HepG2 (cell line): ENCODE measurements around the gene UXS1. TPM values are rescaled to one million over a fixed set of nuclear protein-coding genes. Genes with fewer than 3 reads are reported as not detected.
A peak's percentile ranks its signal among the peaks of the same experiment; 100 is the strongest.

ENCODE experiments used
- ELF4 ChIP-seq: sonication (generic); formaldehyde crosslinking; IDR thresholded peaks from 2 replicates; pipeline ENCODE4 v1.5.0; 2020; ENCODE audit warnings: missing genetic modification reagents, mild to moderate bottlenecking, moderate library complexity, borderline replicate concordance
- HOXD1 ChIP-seq: sonication (generic); formaldehyde crosslinking; IDR thresholded peaks from 2 replicates; pipeline ENCODE4 v1.5.0; 2020; ENCODE audit warnings: missing genetic modification reagents
- NKX3-1 ChIP-seq: sonication (generic); formaldehyde crosslinking; IDR thresholded peaks from 2 replicates; pipeline ENCODE4 v1.5.0; 2020; ENCODE audit warnings: missing genetic modification reagents
- NRL ChIP-seq: sonication (generic); formaldehyde crosslinking; IDR thresholded peaks from 2 replicates; pipeline ENCODE4 v1.5.0; 2020; ENCODE audit warnings: missing genetic modification reagents, mild to moderate bottlenecking, moderate library complexity, borderline replicate concordance
- SALL1 ChIP-seq: sonication (generic); formaldehyde crosslinking; IDR thresholded peaks from 2 replicates; pipeline ENCODE4 v1.8.0; 2022; ENCODE audit warnings: mild to moderate bottlenecking, missing genetic modification reagents
- SMARCC2 ChIP-seq: fragments of 450-650 bp; IDR thresholded peaks from 2 replicates; pipeline ENCODE4 v1.6.1; 2017; ENCODE audit warnings: antibody characterized with exemption, mild to moderate bottlenecking
- SOX6 ChIP-seq, 2 experiments: fragments of 450-650 bp in 1 of 2; sonication (generic) in 1 of 2; formaldehyde crosslinking in 1 of 2; IDR thresholded peaks; 2 replicates each; pipeline versions ENCODE4 v1.4.0 to v1.6.1; 2017 to 2020; ENCODE audit warnings: antibody characterized with exemption in 1 of 2, mild to moderate bottlenecking in 1 of 2, missing genetic modification reagents in 1 of 2
- UBTF ChIP-seq: sonication (generic); formaldehyde crosslinking; IDR thresholded peaks from 2 replicates; pipeline ENCODE4 v1.4.0; 2020; ENCODE audit warnings: mild to moderate bottlenecking, missing genetic modification reagents
- ZNF24 ChIP-seq: fragments of 450-650 bp; IDR thresholded peaks from 2 replicates; pipeline ENCODE4 v1.6.1; 2017; ENCODE audit warnings: antibody characterized with exemption, mild to moderate bottlenecking
- ZNF292 ChIP-seq: sonication (generic); formaldehyde crosslinking; IDR thresholded peaks from 2 replicates; pipeline ENCODE4 v1.8.1; 2022; ENCODE audit warnings: mild to moderate bottlenecking, low read depth, missing genetic modification reagents, borderline replicate concordance
- ZNF563 ChIP-seq: sonication (generic); formaldehyde crosslinking; IDR thresholded peaks from 2 replicates; pipeline ENCODE4 v1.8.0; 2022; ENCODE audit warnings: mild to moderate bottlenecking, moderate library complexity, missing genetic modification reagents
- ZNF572 ChIP-seq: sonication (generic); formaldehyde crosslinking; IDR thresholded peaks from 2 replicates; pipeline ENCODE4 v1.5.1; 2020; ENCODE audit warnings: mild to moderate bottlenecking, missing genetic modification reagents
- ZNF687 ChIP-seq: sonication (generic); formaldehyde crosslinking; IDR thresholded peaks from 2 replicates; pipeline ENCODE4 v1.5.1; 2020; ENCODE audit warnings: mild to moderate bottlenecking, missing genetic modification reagents, moderate library complexity
- ZNF800 ChIP-seq: sonication (generic); formaldehyde crosslinking; IDR thresholded peaks from 2 replicates; pipeline ENCODE4 v1.4.0; 2020; ENCODE audit warnings: missing genetic modification reagents
- ZNF839 ChIP-seq: sonication (generic); formaldehyde crosslinking; IDR thresholded peaks from 2 replicates; pipeline ENCODE4 v1.4.0; 2020; ENCODE audit warnings: missing genetic modification reagents, mild to moderate bottlenecking, borderline replicate concordance
- ZSCAN31 ChIP-seq: sonication (generic); formaldehyde crosslinking; IDR thresholded peaks from 2 replicates; pipeline ENCODE4 v1.5.0; 2020; ENCODE audit warnings: low read depth, mild to moderate bottlenecking, missing genetic modification reagents
- polyA plus RNA-seq, 8 experiments: library from polyadenylated mRNA; depleted of rRNA in 3 of 8; stranded (reverse) in 7 of 8; unstranded in 1 of 8; fragments of >200 nt; fragmentation: Illumina TruSeq in 4 of 8; extraction: Trizol in 4 of 8; gene quantifications; 2 replicates each; pipeline versions ENCODE4 v1.2.1 to v1.2.3, GENCODE V29; 2011 to 2016; ENCODE audit warnings: low read depth in 4 of 8, missing spikeins in 1 of 8, mixed read lengths in 1 of 8; ENCODE audit not compliant: insufficient read depth in 1 of 8
- total RNA-seq, 5 experiments: library from RNA; depleted of rRNA; stranded (reverse); fragments of >200 nt; fragmentation: Illumina TruSeq; extraction: Trizol; gene quantifications; 2 replicates each; pipeline ENCODE4 v1.2.3, GENCODE V29; 2016; ENCODE audit warnings: low read depth in 1 of 5
- TF ChIP-seq, protein P1 (sequence below): sonication (generic); formaldehyde crosslinking; IDR thresholded peaks from 2 replicates; pipeline ENCODE4 v1.5.1; 2020; ENCODE audit warnings: missing genetic modification reagents, mild to moderate bottlenecking, borderline replicate concordance
- TF ChIP-seq, protein P2 (sequence below): sonication (generic); formaldehyde crosslinking; IDR thresholded peaks from 2 replicates; pipeline ENCODE4 v1.8.1; 2023; ENCODE audit warnings: missing genetic modification reagents, inconsistent platforms, borderline replicate concordance

The UXS1 gene
- total and polyA plus RNA-seq, 2 of the 13 experiments (the other 11 are each of a cell fraction or from before 2014, with no cell fraction given), result 53.3 to 110 TPM

DNA sequence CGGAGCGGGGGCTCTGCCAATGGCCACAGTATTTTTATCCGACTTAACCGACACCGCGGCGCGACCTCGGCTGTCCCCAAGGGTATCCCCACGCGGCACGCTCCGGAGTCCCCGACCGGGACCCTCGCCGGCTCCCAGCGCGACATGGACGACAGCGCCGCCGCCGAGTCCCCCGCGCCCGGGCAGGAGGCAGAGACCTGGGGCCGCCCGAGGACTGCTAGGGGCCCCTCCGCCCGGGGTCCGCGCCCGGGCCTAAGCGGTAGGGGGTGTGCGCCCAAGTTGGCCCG lies 468 bp downstream of the UXS1 start (continued):
- TF ChIP-seq ZNF800 (CRISPR knock-in tag) (0 out of 2 replicates have a peak, but pooled peaks have one; percentile 36), ZNF839 (CRISPR knock-in tag) (no peak), ZNF687 (CRISPR knock-in tag) (peak; percentile 8; the same call in 1 of the 2 replicates), ZNF563 (CRISPR knock-in tag) (peak; percentile 84; the same call in 1 of the 2 replicates), HOXD1 (CRISPR knock-in tag) (no peak), ZNF292 (CRISPR knock-in tag) (no peak), ZNF572 (CRISPR knock-in tag) (no peak), SMARCC2 (no peak), ELF4 (CRISPR knock-in tag) (no peak), NRL (CRISPR knock-in tag) (peak; percentile 83; the same call in 1 of the 2 replicates), UBTF (CRISPR knock-in tag) (peak; percentile 34; the same call in 1 of the 2 replicates), SALL1 (CRISPR knock-in tag) (no peak; the same call in 1 of the 2 replicates), ZSCAN31 (no peak), NKX3-1 (0 out of 2 replicates have a peak, but pooled peaks have one; percentile 12), ZNF24 (no peak), SOX6 (IDR thresholded peaks at IDR 0.05) (no peak), SOX6 (CRISPR knock-in tag; IDR thresholded peaks at IDR 0.05) (no peak)
- TF ChIP-seq, protein P1, sequence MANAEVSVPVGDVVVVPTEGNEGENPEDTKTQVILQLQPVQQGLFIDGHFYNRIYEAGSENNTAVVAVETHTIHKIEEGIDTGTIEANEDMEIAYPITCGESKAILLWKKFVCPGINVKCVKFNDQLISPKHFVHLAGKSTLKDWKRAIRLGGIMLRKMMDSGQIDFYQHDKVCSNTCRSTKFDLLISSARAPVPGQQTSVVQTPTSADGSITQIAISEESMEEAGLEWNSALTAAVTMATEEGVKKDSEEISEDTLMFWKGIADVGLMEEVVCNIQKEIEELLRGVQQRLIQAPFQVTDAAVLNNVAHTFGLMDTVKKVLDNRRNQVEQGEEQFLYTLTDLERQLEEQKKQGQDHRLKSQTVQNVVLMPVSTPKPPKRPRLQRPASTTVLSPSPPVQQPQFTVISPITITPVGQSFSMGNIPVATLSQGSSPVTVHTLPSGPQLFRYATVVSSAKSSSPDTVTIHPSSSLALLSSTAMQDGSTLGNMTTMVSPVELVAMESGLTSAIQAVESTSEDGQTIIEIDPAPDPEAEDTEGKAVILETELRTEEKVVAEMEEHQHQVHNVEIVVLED (CRISPR knock-in tag), result 0 out of 2 replicates have a peak, but pooled peaks have one; percentile 41
- TF ChIP-seq, protein P2, sequence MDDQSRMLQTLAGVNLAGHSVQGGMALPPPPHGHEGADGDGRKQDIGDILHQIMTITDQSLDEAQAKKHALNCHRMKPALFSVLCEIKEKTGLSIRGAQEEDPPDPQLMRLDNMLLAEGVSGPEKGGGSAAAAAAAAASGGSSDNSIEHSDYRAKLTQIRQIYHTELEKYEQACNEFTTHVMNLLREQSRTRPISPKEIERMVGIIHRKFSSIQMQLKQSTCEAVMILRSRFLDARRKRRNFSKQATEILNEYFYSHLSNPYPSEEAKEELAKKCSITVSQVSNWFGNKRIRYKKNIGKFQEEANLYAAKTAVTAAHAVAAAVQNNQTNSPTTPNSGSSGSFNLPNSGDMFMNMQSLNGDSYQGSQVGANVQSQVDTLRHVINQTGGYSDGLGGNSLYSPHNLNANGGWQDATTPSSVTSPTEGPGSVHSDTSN, result no peak
